ENCODE results near the gene ZRANB3. TPM values are rescaled to one million over a fixed set of nuclear protein-coding genes. Genes with fewer than 3 reads are reported as not detected.

The ZRANB3 gene
- total and polyA plus RNA-seq, 2 of the 13 experiments (the other 11 are each of a cell fraction or from before 2014, with no cell fraction given) = 5.8 to 25.2 TPM

- no peak for TF ChIP-seq ZNF639 (CRISPR knock-in tag; conservative IDR thresholded peaks at IDR 0.05)
- 0 out of 2 replicates have a peak, but pooled peaks have one; percentile 35 for TF ChIP-seq TARDBP (CRISPR knock-in tag; IDR thresholded peaks at IDR 0.05)
- no peak for TF ChIP-seq DBP (CRISPR knock-in tag; IDR thresholded peaks at IDR 0.05; ENCODE audit: not compliant biosample characterization)
- TF ChIP-seq SIX1 (CRISPR knock-in tag; IDR thresholded peaks at IDR 0.05; ENCODE audit: borderline replicate concordance) = peak; percentile 69; the same call in 1 of the 2 replicates
- TF ChIP-seq ZNF652 (CRISPR knock-in tag; IDR thresholded peaks at IDR 0.05; ENCODE audit: borderline replicate concordance, low read depth) = peak; percentile 25; the same call in 1 of the 2 replicates
- peak; percentile 62 to 78; a peak in 3 of 4 replicates for TF ChIP-seq EP300 (IDR thresholded peaks at IDR 0.05; ENCODE audit: low read depth in 2 of 2, low read length in 2 of 2)
- TF ChIP-seq EP300 (CRISPR knock-in tag; IDR thresholded peaks at IDR 0.05; ENCODE audit: borderline replicate concordance) = peak; percentile 57; the same call in 1 of the 2 replicates
- TF ChIP-seq ZNF605 (CRISPR knock-in tag; IDR thresholded peaks at IDR 0.05) = no peak
- no peak for TF ChIP-seq ZNF234 (CRISPR knock-in tag; conservative IDR thresholded peaks at IDR 0.05)
- no peak for TF ChIP-seq FOSL1 (CRISPR knock-in tag; IDR thresholded peaks at IDR 0.05; ENCODE audit: borderline replicate concordance)
- TF ChIP-seq SOX5 (CRISPR knock-in tag; IDR thresholded peaks at IDR 0.05; ENCODE audit: borderline replicate concordance) = peak; percentile 66; the same call in 1 of the 2 replicates
- TF ChIP-seq ZNF776 (CRISPR knock-in tag; IDR thresholded peaks at IDR 0.05) = no peak
- no peak for TF ChIP-seq STAG1 (CRISPR knock-in tag; IDR thresholded peaks at IDR 0.05)
- TF ChIP-seq SALL1 (CRISPR knock-in tag; IDR thresholded peaks at IDR 0.05) = no peak
- TF ChIP-seq IKZF4 (CRISPR knock-in tag; IDR thresholded peaks at IDR 0.05; ENCODE audit: borderline replicate concordance, low read depth, not compliant biosample characterization) = no peak
- TF ChIP-seq ZNF546 (CRISPR knock-in tag; conservative IDR thresholded peaks at IDR 0.05) = no peak
- TF ChIP-seq ZNF614 (CRISPR knock-in tag; IDR thresholded peaks at IDR 0.05; ENCODE audit: borderline replicate concordance) = 0 out of 2 replicates have a peak, but pooled peaks have one; percentile 21
- TF ChIP-seq RBFOX2 (IDR thresholded peaks at IDR 0.05; ENCODE audit: low read depth, low read length) = no peak
- TF ChIP-seq SCMH1 (CRISPR knock-in tag; IDR thresholded peaks at IDR 0.05; ENCODE audit: borderline replicate concordance) = no peak
- no peak for TF ChIP-seq HOXA9 (CRISPR knock-in tag; IDR thresholded peaks at IDR 0.05; ENCODE audit: borderline replicate concordance)
- no peak for TF ChIP-seq TSC22D2 (CRISPR knock-in tag; IDR thresholded peaks at IDR 0.05; ENCODE audit: borderline replicate concordance)
- TF ChIP-seq STAT5B (CRISPR knock-in tag; IDR thresholded peaks at IDR 0.05) = no peak
- TF ChIP-seq ZNF569 (CRISPR knock-in tag; IDR thresholded peaks at IDR 0.05; ENCODE audit: borderline replicate concordance) = no peak
- peak; percentile 52; the same call in 1 of the 2 replicates for TF ChIP-seq NCOR1 (IDR thresholded peaks at IDR 0.05; ENCODE audit: borderline replicate concordance, low read length)
- TF ChIP-seq NFATC3 (CRISPR knock-in tag; IDR thresholded peaks at IDR 0.05) = no peak
- no peak for TF ChIP-seq SP1 (IDR thresholded peaks at IDR 0.05)
- TF ChIP-seq SP1 (CRISPR knock-in tag; IDR thresholded peaks at IDR 0.05) = no peak
- no peak for TF ChIP-seq ZNF331 (CRISPR knock-in tag; IDR thresholded peaks at IDR 0.05)
These were observed 439.3 kb downstream of the ZRANB3 start (continued) for GRCh38 chr2:135091681-135092080.

All from HepG2 (cell line).